Glutamatergic neuron (in vitro differentiated cells): Measurements from ENCODE around the gene RFFL. TPM values are rescaled to one million over a fixed set of nuclear protein-coding genes. Genes with fewer than 3 reads are reported as not detected.

Source experiments
- DNase-seq: peaks from one replicate; pipeline ENCODE4 v3.0.0; 2022
- H3K27ac Mint-ChIP-seq: one replicate; pipeline ENCODE4 v1.8.0; 2020; ENCODE audit warnings: mild to moderate bottlenecking, mixed read lengths, inconsistent platforms; ENCODE audit not compliant: unreplicated experiment
- H3K27me3 Mint-ChIP-seq: one replicate; pipeline ENCODE4 v1.8.0; 2020; ENCODE audit warnings: mild to moderate bottlenecking, moderate library complexity, mixed read lengths, inconsistent platforms; ENCODE audit not compliant: unreplicated experiment
- H3K36me3 Mint-ChIP-seq: one replicate; pipeline ENCODE4 v1.8.0; 2020; ENCODE audit warnings: mild to moderate bottlenecking, mixed read lengths, inconsistent platforms; ENCODE audit not compliant: unreplicated experiment
- H3K4me1 Mint-ChIP-seq: one replicate; pipeline ENCODE4 v1.8.0; 2020; ENCODE audit warnings: mild to moderate bottlenecking, low read depth, mixed read lengths, inconsistent platforms; ENCODE audit not compliant: unreplicated experiment
- H3K4me3 Mint-ChIP-seq: one replicate; pipeline ENCODE4 v1.8.0; 2020; ENCODE audit warnings: mild to moderate bottlenecking, mixed read lengths, inconsistent platforms; ENCODE audit not compliant: unreplicated experiment
- H3K9me3 Mint-ChIP-seq: one replicate; pipeline ENCODE4 v1.8.0; 2020; ENCODE audit warnings: mild to moderate bottlenecking, moderate library complexity, mixed read lengths, inconsistent platforms; ENCODE audit not compliant: unreplicated experiment
- total RNA-seq: library from RNA; stranded (reverse); fragmentation: NEBNext Ultra II Directional; extraction: Animal tissue kit (Norgen Biotek cat#: 25700); gene quantifications from one replicate; pipeline ENCODE4 v1.2.1, GENCODE V29; 2021; ENCODE audit not compliant: unreplicated experiment
- TF ChIP-seq, protein P1 (sequence below): fragments of 200-600 bp; sonication (generic); IDR thresholded peaks from one replicate; pipeline ENCODE4 v1.5.0; 2021; ENCODE audit not compliant: partially characterized antibody, unreplicated experiment

RFFL gene
- total RNA-seq, 1 donor from 2014 or later = 16.5 TPM

DNA sequence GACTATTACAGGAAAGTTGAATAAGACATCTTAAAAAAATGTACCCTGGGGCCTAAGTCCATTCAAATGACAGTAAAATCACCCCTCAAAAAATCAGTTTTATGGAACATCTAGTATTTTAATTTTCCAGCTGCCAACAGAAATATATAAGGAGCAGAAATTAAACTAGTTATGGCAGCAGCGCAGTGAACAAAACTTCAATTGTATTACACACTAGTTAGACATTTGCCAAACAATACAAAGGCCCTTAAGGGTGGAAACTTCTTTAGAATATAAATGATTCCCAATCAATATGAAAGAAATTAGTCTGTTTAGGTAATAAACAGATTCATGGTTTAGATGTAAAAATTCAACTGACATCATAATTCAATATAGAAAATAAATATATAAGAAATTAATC lies 18.1 kb upstream of the RFFL start:
- no peak for DNase-seq
- TF ChIP-seq, protein P1, sequence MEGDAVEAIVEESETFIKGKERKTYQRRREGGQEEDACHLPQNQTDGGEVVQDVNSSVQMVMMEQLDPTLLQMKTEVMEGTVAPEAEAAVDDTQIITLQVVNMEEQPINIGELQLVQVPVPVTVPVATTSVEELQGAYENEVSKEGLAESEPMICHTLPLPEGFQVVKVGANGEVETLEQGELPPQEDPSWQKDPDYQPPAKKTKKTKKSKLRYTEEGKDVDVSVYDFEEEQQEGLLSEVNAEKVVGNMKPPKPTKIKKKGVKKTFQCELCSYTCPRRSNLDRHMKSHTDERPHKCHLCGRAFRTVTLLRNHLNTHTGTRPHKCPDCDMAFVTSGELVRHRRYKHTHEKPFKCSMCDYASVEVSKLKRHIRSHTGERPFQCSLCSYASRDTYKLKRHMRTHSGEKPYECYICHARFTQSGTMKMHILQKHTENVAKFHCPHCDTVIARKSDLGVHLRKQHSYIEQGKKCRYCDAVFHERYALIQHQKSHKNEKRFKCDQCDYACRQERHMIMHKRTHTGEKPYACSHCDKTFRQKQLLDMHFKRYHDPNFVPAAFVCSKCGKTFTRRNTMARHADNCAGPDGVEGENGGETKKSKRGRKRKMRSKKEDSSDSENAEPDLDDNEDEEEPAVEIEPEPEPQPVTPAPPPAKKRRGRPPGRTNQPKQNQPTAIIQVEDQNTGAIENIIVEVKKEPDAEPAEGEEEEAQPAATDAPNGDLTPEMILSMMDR = no peak
- Mint-ChIP-seq H3K27me3 (no peaks in the 10 kb centered on the region), H3K4me1 (no peaks in the 10 kb centered on the region), H3K27ac (no peak overlapping the region), H3K36me3 (no peaks in the 10 kb centered on the region), H3K4me3 (no peak overlapping the region), H3K9me3 (no peaks in the 10 kb centered on the region)

- no peaks in the 10 kb centered on the region for H3K27me3 Mint-ChIP-seq
- H3K27ac Mint-ChIP-seq = no peak overlapping the region
- H3K4me1 Mint-ChIP-seq = no peaks in the 10 kb centered on the region
- H3K9me3 Mint-ChIP-seq = no peaks in the 10 kb centered on the region
- TF ChIP-seq, protein P1 = no peak
- H3K36me3 Mint-ChIP-seq = no peaks in the 10 kb centered on the region
- no peak overlapping the region for H3K4me3 Mint-ChIP-seq
- no peak for DNase-seq
Measured at GRCh38 chr17:35080536-35080935, 17.0 kb upstream of the RFFL start.

GRCh38 chr17:35079547-35080423 lies 16.3 kb upstream of the RFFL start:
- no peak for DNase-seq
- TF ChIP-seq, protein P1 = no peak
- H3K27me3 Mint-ChIP-seq = no peaks in the 10 kb centered on the region
- H3K4me1 Mint-ChIP-seq = peaks cover 4% of the 10 kb centered on the region
- no peak overlapping the region for H3K27ac Mint-ChIP-seq
- no peaks in the 10 kb centered on the region for H3K9me3 Mint-ChIP-seq
- no peaks in the 10 kb centered on the region for H3K36me3 Mint-ChIP-seq
- H3K4me3 Mint-ChIP-seq = no peak overlapping the region

DNA sequence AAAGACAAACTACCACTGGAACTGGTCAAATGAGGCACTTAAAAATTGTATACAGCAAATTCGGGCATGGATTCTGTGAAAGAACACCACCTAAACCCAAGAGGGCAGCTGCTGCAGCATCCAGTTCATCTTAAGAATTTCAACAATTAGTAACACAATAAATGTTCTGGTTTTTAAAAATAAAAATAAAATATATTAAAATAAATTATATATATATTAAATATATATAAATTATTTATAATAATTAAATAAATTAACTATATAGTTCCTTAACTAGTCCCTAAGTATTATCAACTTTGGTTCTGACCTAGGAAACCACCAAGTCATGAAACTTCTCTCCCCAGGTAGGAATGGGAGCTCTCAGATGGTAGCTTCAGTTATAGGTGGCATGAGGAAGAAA lies 13.4 kb upstream of the RFFL start:
- H3K27me3 Mint-ChIP-seq = no peaks in the 10 kb centered on the region
- H3K4me3 Mint-ChIP-seq = no peak overlapping the region
- no peak for DNase-seq
- no peaks in the 10 kb centered on the region for H3K9me3 Mint-ChIP-seq
- H3K27ac Mint-ChIP-seq = no peak overlapping the region
- peaks cover 12% of the 10 kb centered on the region for H3K4me1 Mint-ChIP-seq
- TF ChIP-seq, protein P1 = no peak
- H3K36me3 Mint-ChIP-seq = no peaks in the 10 kb centered on the region
